GM12878 (cell line): ENCODE data around the gene KRTAP2-4. TPM values are rescaled to one million over a fixed set of nuclear protein-coding genes. Genes with fewer than 3 reads are reported as not detected.

ENCODE experiments used
- ATAC-seq: fragments of 200-7000 bp; cut with Tn5 transposase; 3 replicates; pipeline ENCODE4 v1.9.1; 2020; ENCODE audit warnings: mild to moderate bottlenecking, moderate library complexity
- BruUV-seq: library from RNA; stranded (reverse); fragments of 400-500 nt; replicated peaks from 2 replicates; lab custom pipeline; 2021; lab: Mats Ljungman, UMichigan
- CTCF ChIA-PET: fragments of 300-600 bp; sonication (Branson Sonifier 250); formaldehyde crosslinking; extraction: SDS; loops from one replicate; lab custom pipeline; 2021; ENCODE audit warnings: inconsistent platforms; lab: Yijun Ruan, JAX
- POLR2A ChIA-PET: fragments of 350-600 bp; formaldehyde crosslinking; extraction: SDS; loops from one replicate; lab custom pipeline; 2021; ENCODE audit warnings: inconsistent platforms; lab: Charles Lee
- RAD21 ChIA-PET: fragments of 300-600 bp; sonication (Branson Sonifier 250); formaldehyde crosslinking; loops from one replicate; lab custom pipeline; 2023; ENCODE audit warnings: antibody characterized with exemption; ENCODE audit not compliant: unreplicated experiment; lab: Charles Lee
- SMC1A ChIA-PET: fragments of 300-600 bp; sonication (Branson Sonifier 250); formaldehyde crosslinking; loops from one replicate; lab custom pipeline; 2023; ENCODE audit not compliant: unreplicated experiment, uncharacterized antibody; lab: Charles Lee
- DNase-seq: peaks from one replicate; pipeline ENCODE4 v3.0.0-alpha.2; 2011; ENCODE audit warnings: low read depth, low spot score
- FAIRE-seq: peaks from 3 replicates; lab custom pipeline; 2011; peaks lifted over from hg19 to GRCh38; lab: Jason Lieb, UNC
- H2AFZ ChIP-seq: 2 replicates; pipeline ENCODE4 v1.6.0; 2011; ENCODE audit warnings: low read depth, low read length, control low read depth; ENCODE audit not compliant: control insufficient read depth
- H3K27ac ChIP-seq: 2 replicates; pipeline ENCODE4 v1.5.1; 2011; ENCODE audit warnings: control low read depth; ENCODE audit not compliant: control insufficient read depth, insufficient read depth
- H3K27me3 ChIP-seq, 2 experiments: replicated peaks in 1 of 2; 2 replicates each; pipeline versions ENCODE4 v1.6.0 to v1.6.1; 2011; ENCODE audit warnings: low read length in 1 of 2; ENCODE audit not compliant: control insufficient read depth in 2 of 2, insufficient read depth in 2 of 2
- H3K36me3 ChIP-seq, 2 experiments: 2 replicates each; pipeline ENCODE4 v1.5.1; 2011; ENCODE audit warnings: low read length in 1 of 2; ENCODE audit not compliant: control insufficient read depth in 2 of 2, insufficient read depth in 2 of 2
- H3K4me1 ChIP-seq: 2 replicates; pipeline ENCODE4 v1.6.1; 2011; ENCODE audit warnings: mild to moderate bottlenecking, low read length, moderate library complexity, mixed read lengths; ENCODE audit not compliant: control insufficient read depth, insufficient read depth
- H3K4me2 ChIP-seq: 2 replicates; pipeline ENCODE4 v1.6.0; 2011; ENCODE audit warnings: control low read depth; ENCODE audit not compliant: control insufficient read depth, insufficient read depth
- H3K4me3 ChIP-seq: fragments of 200-600 bp; sonication (generic); 2 replicates; pipeline ENCODE4 v1.5.1; 2016
- H3K79me2 ChIP-seq: 2 replicates; pipeline ENCODE4 v1.6.0; 2011; ENCODE audit warnings: low read length; ENCODE audit not compliant: control insufficient read depth, insufficient read depth
- H3K9ac ChIP-seq: 2 replicates; pipeline ENCODE4 v1.8.0; 2011; ENCODE audit warnings: low read length, control low read depth, mixed read lengths; ENCODE audit not compliant: control insufficient read depth, insufficient read depth
- H3K9me3 ChIP-seq: replicated peaks from 3 replicates; pipeline ENCODE4 v1.5.1; 2011; ENCODE audit warnings: mild to moderate bottlenecking, low read length; ENCODE audit not compliant: control insufficient read depth, insufficient read depth
- H4K20me1 ChIP-seq: 2 replicates; pipeline ENCODE4 v1.6.0; 2011; ENCODE audit not compliant: control insufficient read depth, insufficient read depth
- HDAC2 ChIP-seq: fragments of 200-600 bp; sonication (generic); IDR thresholded peaks from 2 replicates; pipeline ENCODE4 v1.6.1; 2017
- LARP7 ChIP-seq: fragments of 450-650 bp; IDR thresholded peaks from 2 replicates; pipeline ENCODE4 v1.6.1; 2017; ENCODE audit warnings: mild to moderate bottlenecking
- MEF2A ChIP-seq: IDR thresholded peaks from 2 replicates; pipeline ENCODE4 v1.6.1; 2011; ENCODE audit warnings: low read depth, mild to moderate bottlenecking, low read length, moderate library complexity; ENCODE audit not compliant: insufficient read depth
- MXI1 ChIP-seq: fragments of 150-350 bp; IDR thresholded peaks from 2 replicates; pipeline ENCODE4 v1.6.1; 2011; ENCODE audit warnings: low read depth, mild to moderate bottlenecking, inconsistent platforms, low read length, improper control_type of control experiment
- NFXL1 ChIP-seq: fragments of 450-650 bp; IDR thresholded peaks from 2 replicates; pipeline ENCODE4 v1.6.1; 2017; ENCODE audit warnings: antibody characterized with exemption, mild to moderate bottlenecking, borderline replicate concordance
- POLR2AphosphoS2 ChIP-seq: IDR thresholded peaks from 2 replicates; pipeline ENCODE4 v1.6.1; 2011; ENCODE audit warnings: low read depth, mild to moderate bottlenecking, low read length, improper control_type of control experiment, moderate library complexity
- SUZ12 ChIP-seq: fragments of 200-600 bp; sonication (generic); IDR thresholded peaks from one replicate; pipeline ENCODE4 v1.6.1; 2018; ENCODE audit warnings: antibody characterized with exemption, mild to moderate bottlenecking; ENCODE audit not compliant: unreplicated experiment
- TARDBP ChIP-seq: IDR thresholded peaks from 2 replicates; pipeline ENCODE4 v1.6.1; 2016; ENCODE audit warnings: borderline replicate concordance
- WGBS: methylation state at CpG from one replicate; pipeline ENCODE4 v1.1.6; 2016; ENCODE audit warnings: low lambda C conversion rate; ENCODE audit not compliant: insufficient replicate concordance, insufficient coverage; ENCODE audit errors: missing lambda C conversion rate; 5-methylcytosine and 5-hydroxymethylcytosine counted together
- in situ Hi-C: fragments of 300-500 bp; cut with MboI; formaldehyde crosslinking; loops from 9 replicates; pipeline ENCODE4 v1.14.3; 2018; ENCODE audit warnings: mixed read lengths
- intact Hi-C: fragments of 100-400 bp; cut with micrococcal nuclease; formaldehyde crosslinking; loops from one replicate; pipeline ENCODE4 v1.14.2; 2022; ENCODE audit not compliant: unreplicated experiment
- polyA plus RNA-seq, 11 experiments: library from polyadenylated mRNA; depleted of rRNA in 4 of 11; unstranded in 6 of 11; stranded (reverse) in 5 of 11; fragments of >200 nt; fragmentation: Nextera tagmentation in 4 of 11; fragmentation: Illumina TruSeq in 1 of 11; extraction: Ambion mirVana in 4 of 11; extraction: Trizol in 1 of 11; gene quantifications; 1 replicate in 1 of 11; 2 replicates in 10 of 11; pipeline versions ENCODE4 v1.2.1 to v1.2.3, GENCODE V29; 2011 to 2016; ENCODE audit warnings: inconsistent platforms in 2 of 11, missing spikeins in 2 of 11, low read depth in 1 of 11
- total RNA-seq, 4 experiments: library from RNA; depleted of rRNA in 3 of 4; stranded (reverse); fragments of >200 nt in 3 of 4; fragmentation: Illumina TruSeq in 1 of 4; extraction: Trizol in 1 of 4; gene quantifications; 2 replicates each; pipeline versions ENCODE4 v1.2.1 to v1.2.3, GENCODE V29; 2013 to 2021
- TF ChIP-seq, protein P1 (sequence below): fragments of 450-650 bp; IDR thresholded peaks from 2 replicates; pipeline ENCODE4 v1.6.1; 2016; ENCODE audit warnings: mild to moderate bottlenecking
- TF ChIP-seq, protein P2 (sequence below): fragments of 450-650 bp; IDR thresholded peaks from 2 replicates; pipeline ENCODE4 v1.6.1; 2017; ENCODE audit warnings: borderline replicate concordance
- TF ChIP-seq, protein P3 (sequence below): IDR thresholded peaks from 2 replicates; pipeline ENCODE4 v1.6.1; 2012; ENCODE audit warnings: improper control_type of control experiment, low read depth, low read length; ENCODE audit not compliant: insufficient replicate concordance
- TF ChIP-seq, protein P4 (sequence below): fragments of 450-650 bp; formaldehyde crosslinking; IDR thresholded peaks from 2 replicates; pipeline ENCODE4 v1.4.0; 2020; ENCODE audit warnings: mild to moderate bottlenecking, moderate library complexity

Gene KRTAP2-4
- total and polyA plus RNA-seq, 10 of the 15 experiments (the other 5 are each of a cell fraction or from before 2014, with no cell fraction given) = not detected

DNA sequence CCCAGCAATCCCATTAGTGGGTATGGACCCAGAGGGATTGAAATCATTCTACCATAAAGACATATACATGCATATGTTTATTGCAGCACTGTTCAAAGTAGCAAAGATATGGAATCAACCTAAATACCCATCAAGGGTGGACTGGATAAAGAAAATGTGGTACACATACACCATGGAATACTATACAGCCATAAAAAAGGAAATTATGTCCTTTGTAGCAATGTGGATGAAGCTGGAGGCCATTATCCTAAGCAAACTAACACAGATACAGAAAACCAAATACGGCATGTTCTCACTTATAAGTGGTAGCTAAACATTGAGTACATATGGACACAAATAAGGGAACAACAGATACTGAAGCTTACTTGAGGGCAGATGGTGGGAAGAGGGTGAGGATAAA is 8.1 kb downstream of the KRTAP2-4 start:
- intact Hi-C loops (no loop called here), in situ Hi-C loops (no loop called here)
- ChIA-PET CTCF (no interaction called here), RAD21 (no interaction called here), SMC1A (no interaction called here), POLR2A (no interaction called here)
- WGBS = 43% methylated on average over 1 of the region's 1 CpG
- BruUV-seq = no TSS peak
- H3K9ac ChIP-seq = no peak overlapping the region
- H3K4me2 ChIP-seq = no peak overlapping the region
- no peaks in the 10 kb centered on the region for H3K27me3 ChIP-seq
- ATAC-seq = no peak
- no peak overlapping the region for H3K4me3 ChIP-seq
- DNase-seq = no peak
- H3K79me2 ChIP-seq = no peaks in the 10 kb centered on the region
- no peak for FAIRE-seq
- H3K4me1 ChIP-seq = no peaks in the 10 kb centered on the region
- no peak overlapping the region for H2AFZ ChIP-seq
- no peaks in the 10 kb centered on the region for H4K20me1 ChIP-seq
- H3K27ac ChIP-seq = no peak overlapping the region
- no peaks in the 10 kb centered on the region for H3K36me3 ChIP-seq
- H3K9me3 ChIP-seq = no peaks in the 10 kb centered on the region
- TF ChIP-seq, protein P1, sequence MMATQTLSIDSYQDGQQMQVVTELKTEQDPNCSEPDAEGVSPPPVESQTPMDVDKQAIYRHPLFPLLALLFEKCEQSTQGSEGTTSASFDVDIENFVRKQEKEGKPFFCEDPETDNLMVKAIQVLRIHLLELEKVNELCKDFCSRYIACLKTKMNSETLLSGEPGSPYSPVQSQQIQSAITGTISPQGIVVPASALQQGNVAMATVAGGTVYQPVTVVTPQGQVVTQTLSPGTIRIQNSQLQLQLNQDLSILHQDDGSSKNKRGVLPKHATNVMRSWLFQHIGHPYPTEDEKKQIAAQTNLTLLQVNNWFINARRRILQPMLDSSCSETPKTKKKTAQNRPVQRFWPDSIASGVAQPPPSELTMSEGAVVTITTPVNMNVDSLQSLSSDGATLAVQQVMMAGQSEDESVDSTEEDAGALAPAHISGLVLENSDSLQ = no peak
- TF ChIP-seq HDAC2 (no peak), MXI1 (no peak), NFXL1 (no peak), LARP7 (no peak), TARDBP (no peak), MEF2A (no peak), SUZ12 (no peak), POLR2AphosphoS2 (no peak)
- TF ChIP-seq, protein P2, sequence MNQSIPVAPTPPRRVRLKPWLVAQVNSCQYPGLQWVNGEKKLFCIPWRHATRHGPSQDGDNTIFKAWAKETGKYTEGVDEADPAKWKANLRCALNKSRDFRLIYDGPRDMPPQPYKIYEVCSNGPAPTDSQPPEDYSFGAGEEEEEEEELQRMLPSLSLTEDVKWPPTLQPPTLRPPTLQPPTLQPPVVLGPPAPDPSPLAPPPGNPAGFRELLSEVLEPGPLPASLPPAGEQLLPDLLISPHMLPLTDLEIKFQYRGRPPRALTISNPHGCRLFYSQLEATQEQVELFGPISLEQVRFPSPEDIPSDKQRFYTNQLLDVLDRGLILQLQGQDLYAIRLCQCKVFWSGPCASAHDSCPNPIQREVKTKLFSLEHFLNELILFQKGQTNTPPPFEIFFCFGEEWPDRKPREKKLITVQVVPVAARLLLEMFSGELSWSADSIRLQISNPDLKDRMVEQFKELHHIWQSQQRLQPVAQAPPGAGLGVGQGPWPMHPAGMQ = no peak
- TF ChIP-seq, protein P3, sequence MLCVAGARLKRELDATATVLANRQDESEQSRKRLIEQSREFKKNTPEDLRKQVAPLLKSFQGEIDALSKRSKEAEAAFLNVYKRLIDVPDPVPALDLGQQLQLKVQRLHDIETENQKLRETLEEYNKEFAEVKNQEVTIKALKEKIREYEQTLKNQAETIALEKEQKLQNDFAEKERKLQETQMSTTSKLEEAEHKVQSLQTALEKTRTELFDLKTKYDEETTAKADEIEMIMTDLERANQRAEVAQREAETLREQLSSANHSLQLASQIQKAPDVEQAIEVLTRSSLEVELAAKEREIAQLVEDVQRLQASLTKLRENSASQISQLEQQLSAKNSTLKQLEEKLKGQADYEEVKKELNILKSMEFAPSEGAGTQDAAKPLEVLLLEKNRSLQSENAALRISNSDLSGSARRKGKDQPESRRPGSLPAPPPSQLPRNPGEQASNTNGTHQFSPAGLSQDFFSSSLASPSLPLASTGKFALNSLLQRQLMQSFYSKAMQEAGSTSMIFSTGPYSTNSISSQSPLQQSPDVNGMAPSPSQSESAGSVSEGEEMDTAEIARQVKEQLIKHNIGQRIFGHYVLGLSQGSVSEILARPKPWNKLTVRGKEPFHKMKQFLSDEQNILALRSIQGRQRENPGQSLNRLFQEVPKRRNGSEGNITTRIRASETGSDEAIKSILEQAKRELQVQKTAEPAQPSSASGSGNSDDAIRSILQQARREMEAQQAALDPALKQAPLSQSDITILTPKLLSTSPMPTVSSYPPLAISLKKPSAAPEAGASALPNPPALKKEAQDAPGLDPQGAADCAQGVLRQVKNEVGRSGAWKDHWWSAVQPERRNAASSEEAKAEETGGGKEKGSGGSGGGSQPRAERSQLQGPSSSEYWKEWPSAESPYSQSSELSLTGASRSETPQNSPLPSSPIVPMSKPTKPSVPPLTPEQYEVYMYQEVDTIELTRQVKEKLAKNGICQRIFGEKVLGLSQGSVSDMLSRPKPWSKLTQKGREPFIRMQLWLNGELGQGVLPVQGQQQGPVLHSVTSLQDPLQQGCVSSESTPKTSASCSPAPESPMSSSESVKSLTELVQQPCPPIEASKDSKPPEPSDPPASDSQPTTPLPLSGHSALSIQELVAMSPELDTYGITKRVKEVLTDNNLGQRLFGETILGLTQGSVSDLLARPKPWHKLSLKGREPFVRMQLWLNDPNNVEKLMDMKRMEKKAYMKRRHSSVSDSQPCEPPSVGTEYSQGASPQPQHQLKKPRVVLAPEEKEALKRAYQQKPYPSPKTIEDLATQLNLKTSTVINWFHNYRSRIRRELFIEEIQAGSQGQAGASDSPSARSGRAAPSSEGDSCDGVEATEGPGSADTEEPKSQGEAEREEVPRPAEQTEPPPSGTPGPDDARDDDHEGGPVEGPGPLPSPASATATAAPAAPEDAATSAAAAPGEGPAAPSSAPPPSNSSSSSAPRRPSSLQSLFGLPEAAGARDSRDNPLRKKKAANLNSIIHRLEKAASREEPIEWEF = no peak
- TF ChIP-seq, protein P4, sequence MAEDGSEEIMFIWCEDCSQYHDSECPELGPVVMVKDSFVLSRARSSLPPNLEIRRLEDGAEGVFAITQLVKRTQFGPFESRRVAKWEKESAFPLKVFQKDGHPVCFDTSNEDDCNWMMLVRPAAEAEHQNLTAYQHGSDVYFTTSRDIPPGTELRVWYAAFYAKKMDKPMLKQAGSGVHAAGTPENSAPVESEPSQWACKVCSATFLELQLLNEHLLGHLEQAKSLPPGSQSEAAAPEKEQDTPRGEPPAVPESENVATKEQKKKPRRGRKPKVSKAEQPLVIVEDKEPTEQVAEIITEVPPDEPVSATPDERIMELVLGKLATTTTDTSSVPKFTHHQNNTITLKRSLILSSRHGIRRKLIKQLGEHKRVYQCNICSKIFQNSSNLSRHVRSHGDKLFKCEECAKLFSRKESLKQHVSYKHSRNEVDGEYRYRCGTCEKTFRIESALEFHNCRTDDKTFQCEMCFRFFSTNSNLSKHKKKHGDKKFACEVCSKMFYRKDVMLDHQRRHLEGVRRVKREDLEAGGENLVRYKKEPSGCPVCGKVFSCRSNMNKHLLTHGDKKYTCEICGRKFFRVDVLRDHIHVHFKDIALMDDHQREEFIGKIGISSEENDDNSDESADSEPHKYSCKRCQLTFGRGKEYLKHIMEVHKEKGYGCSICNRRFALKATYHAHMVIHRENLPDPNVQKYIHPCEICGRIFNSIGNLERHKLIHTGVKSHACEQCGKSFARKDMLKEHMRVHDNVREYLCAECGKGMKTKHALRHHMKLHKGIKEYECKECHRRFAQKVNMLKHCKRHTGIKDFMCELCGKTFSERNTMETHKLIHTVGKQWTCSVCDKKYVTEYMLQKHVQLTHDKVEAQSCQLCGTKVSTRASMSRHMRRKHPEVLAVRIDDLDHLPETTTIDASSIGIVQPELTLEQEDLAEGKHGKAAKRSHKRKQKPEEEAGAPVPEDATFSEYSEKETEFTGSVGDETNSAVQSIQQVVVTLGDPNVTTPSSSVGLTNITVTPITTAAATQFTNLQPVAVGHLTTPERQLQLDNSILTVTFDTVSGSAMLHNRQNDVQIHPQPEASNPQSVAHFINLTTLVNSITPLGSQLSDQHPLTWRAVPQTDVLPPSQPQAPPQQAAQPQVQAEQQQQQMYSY = no peak
